Stimulated activated CD8-positive, alpha-beta memory T cell treated with anti-CD3 and anti-CD28 coated beads, Interleukin-7, amount 100 ng/mL, for 1 hour (primary cell): Measurements from ENCODE around the gene STK33.

Experiments
- DNase-seq, 2 donors: peaks; one replicate each; pipeline ENCODE4 v3.0.0-alpha.2; 2020; ENCODE audit warnings: low read depth in 2 of 2

STK33 gene

GRCh38 chr11:8426076-8426475, 168.0 kb downstream of the STK33 start:
- DNase-seq, result no peak

DNA sequence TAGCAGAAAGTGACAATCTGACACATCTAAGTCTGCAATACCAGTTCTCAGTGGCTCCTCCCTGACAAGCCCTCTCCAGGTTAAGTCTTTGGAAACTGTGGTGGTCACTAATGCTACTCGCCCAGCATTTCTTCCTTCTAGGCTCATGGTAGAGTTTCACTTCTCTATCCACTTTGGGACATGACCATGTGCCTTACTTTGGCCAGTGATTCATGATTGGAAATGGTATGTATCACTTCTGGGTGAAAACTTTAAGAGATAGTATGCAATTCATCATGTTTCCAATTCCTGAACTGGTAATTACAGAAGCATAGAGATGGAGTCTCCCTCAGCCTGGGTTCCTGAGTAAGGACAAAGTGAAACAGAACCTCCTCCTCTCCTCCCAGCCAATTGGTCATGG, 178.8 kb downstream of the STK33 start:
- DNase-seq, result no peak

- DNase-seq, result no peak
Measured at GRCh38 chr11:8408151-8408941, 185.7 kb downstream of the STK33 start.

GRCh38 chr11:8403310-8403709, 190.7 kb downstream of the STK33 start:
- no peak for DNase-seq

- DNase-seq, result no peak
Measured at GRCh38 chr11:8392886-8393285, 201.1 kb downstream of the STK33 start.

GRCh38 chr11:8392166-8392565, 201.9 kb downstream of the STK33 start:
- no peak for DNase-seq

GRCh38 chr11:8390851-8391612, 203.0 kb downstream of the STK33 start:
- no peak for DNase-seq

DNA sequence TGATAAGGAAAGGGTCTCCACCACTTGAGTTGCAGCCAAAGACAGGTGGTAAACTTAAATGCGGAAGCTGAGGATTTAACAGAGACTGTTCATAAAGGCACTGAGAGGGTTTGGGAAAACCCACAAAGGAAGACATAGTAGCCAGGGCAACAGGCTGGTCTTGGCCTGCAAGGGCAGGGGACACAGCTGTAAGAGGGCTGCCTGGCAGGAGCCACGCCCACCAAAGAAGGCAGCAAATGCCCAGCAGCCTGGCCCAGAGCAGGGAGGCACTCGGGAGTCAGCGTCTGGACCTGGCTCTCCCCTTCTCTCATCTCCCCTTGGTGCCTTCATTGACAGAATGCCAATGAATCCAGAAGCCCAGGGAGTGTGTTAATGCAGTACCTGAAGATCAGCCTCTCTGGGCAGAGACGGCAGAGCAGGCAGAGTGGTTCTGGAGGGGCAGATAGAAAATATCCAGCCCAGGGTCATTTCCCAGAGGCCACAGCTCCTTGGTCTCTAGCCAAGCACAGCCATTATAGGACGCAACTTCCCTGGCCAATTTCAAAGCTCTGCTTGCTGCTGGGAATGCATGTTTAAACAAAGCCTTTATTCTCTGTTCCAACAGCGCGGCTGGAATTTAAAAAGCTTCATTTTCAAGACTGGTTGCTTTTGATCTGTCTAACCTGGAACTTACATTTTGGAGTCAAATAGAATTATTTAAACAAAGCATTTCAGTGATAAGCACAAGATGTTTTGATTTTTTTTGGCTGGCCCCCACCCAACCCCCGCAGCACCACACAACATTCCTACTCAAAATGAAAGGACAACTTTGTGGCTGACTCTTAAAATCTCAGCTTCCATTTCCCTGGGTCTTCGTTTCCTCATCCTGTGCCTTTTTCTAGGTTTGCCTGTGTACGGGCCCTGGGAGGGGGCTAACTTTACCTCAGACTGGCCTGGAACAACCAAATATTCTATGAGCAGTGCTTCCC, 204.7 kb downstream of the STK33 start:
- DNase-seq, result no peak

- DNase-seq, result no peak
Measured at GRCh38 chr11:8387693-8388092, 206.3 kb downstream of the STK33 start.

GRCh38 chr11:8387141-8387540, 206.9 kb downstream of the STK33 start:
- DNase-seq, result no peak

DNA sequence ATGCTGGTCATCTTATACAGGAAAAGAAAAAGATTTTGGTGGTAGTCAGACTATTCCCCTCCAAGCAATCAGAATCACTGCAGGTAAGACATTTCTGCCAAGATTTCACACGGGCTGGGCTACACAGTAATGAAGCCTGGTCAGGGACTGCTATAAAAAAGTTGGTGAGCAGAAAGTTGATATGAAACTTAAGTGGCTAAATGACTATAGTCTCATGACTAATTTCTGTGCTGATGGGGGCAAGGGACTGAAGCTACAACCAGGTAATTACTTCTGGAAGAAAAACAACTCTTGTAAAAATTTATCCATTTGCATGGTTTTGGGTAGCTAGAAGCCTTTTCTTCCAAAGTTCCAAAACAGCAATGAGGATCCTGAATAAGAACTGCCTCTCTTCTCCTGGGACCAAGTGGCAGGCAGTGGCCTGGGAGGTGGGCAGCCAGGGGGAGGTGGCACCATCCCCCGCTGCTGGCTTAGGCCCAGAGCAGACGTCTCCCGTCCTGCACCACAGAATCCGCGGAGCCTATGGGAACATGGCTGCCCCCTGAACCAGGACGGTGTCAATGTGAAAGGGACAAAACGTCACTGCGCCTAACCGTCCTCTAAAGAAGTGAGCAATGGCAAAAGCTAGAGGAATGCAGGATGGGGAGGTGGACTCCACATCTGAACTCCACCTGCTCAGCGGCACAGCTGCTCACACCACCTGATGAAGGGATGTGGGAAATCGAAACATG, 207.7 kb downstream of the STK33 start:
- no peak for DNase-seq

DNA sequence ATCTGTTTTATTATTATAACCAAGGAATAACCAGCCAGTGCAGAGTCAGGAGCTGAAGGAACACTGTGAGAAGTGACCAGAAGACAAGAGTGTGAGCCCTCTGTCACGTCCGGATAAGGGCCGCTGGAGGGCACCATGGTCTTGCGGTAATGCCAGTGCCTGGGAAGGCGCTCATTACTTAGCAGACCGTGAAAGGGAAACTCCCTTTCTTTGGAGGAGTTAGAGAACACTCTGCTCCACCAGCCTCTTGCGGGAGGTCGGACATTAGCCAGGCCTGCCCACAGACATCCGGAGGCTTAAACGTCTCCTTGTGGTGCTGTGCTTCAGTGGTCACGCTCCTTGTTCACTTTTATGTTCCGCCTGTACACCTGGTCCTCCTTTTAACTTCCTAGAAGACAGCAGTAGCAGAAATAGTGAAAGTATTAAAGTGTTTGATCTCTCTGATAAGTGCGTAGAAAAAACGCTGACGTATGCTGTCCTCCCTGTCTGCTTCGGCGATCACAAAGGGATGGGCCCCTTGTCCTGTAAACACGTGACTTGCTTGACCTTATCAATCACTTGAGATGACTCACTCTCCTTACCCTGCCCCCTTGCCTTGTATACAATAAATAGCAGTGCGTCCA, 209.7 kb downstream of the STK33 start:
- DNase-seq, result no peak

GRCh38 chr11:8383627-8384026, 210.4 kb downstream of the STK33 start:
- DNase-seq, result no peak

- no peak for DNase-seq
Measured at GRCh38 chr11:8383227-8383626, 210.8 kb downstream of the STK33 start.

GRCh38 chr11:8382436-8383053, 211.5 kb downstream of the STK33 start:
- no peak for DNase-seq

DNA sequence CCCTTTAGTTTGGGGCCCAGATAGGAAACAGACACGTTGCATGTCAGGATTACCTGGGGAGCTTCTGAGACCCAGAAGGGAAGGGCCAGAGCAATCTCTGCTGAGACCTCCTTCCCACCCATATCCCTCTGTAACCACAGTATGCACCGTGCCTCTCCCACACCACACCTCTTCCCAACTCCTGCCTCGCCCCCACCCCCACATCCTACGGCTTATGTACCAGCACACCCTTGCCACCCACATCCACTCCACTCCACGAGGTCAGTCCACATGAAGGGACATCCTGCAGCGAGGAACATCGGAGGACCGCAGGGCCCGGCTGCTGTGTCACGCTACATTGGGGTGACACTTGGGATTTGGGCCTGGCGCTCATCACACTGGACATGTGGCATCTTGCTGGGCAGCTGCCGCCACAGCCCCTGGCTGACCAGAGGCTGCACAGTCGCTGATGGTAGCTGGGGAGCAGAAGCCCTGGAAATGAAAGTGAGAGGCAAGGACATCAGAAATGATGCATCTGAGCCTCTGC, 212.1 kb downstream of the STK33 start:
- no peak for DNase-seq

GRCh38 chr11:8381343-8381742, 212.7 kb downstream of the STK33 start:
- no peak for DNase-seq

DNA sequence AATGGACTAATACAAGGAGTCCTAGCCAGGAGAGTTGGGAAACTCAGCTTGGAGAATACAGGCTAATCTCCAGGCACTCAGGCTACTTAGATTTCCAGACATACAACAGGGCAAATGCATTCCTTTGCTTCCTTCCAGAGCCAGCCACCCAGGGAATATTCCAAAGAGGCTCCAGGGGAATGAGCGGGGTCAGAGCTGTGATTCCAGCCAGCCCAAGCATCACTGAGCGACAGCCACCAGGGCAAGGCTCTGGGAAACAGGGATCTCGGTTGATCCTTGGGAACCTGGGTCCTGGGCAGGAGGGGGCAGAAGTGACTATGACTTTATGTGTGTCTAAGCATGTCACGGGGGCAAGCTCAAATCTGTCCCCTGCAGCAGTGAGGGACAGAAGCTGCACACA, 218.1 kb downstream of the STK33 start:
- no peak for DNase-seq

DNA sequence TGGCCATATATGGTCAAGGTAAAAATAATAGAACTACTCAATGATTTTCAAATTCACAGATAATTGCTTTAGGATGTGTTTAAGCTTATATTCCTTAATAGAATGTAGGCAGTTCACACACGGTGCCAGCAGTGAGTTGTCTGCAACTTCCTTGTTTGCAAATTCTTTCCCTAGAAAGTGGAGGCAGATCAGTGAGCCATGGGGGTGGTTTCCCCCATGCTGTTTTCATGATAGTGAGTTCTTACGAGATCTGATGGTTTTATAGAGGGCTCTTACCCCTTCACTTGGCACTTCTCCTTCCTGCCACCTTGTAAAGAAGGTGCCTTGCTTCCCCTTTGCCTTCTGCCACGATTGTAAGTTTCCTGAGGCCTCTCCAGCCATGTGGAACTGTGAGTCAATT, 218.6 kb downstream of the STK33 start:
- DNase-seq, result no peak

GRCh38 chr11:8374716-8375115, 219.3 kb downstream of the STK33 start:
- DNase-seq, result no peak
